ENCODE data around the gene GLCE.

The GLCE gene

DNA sequence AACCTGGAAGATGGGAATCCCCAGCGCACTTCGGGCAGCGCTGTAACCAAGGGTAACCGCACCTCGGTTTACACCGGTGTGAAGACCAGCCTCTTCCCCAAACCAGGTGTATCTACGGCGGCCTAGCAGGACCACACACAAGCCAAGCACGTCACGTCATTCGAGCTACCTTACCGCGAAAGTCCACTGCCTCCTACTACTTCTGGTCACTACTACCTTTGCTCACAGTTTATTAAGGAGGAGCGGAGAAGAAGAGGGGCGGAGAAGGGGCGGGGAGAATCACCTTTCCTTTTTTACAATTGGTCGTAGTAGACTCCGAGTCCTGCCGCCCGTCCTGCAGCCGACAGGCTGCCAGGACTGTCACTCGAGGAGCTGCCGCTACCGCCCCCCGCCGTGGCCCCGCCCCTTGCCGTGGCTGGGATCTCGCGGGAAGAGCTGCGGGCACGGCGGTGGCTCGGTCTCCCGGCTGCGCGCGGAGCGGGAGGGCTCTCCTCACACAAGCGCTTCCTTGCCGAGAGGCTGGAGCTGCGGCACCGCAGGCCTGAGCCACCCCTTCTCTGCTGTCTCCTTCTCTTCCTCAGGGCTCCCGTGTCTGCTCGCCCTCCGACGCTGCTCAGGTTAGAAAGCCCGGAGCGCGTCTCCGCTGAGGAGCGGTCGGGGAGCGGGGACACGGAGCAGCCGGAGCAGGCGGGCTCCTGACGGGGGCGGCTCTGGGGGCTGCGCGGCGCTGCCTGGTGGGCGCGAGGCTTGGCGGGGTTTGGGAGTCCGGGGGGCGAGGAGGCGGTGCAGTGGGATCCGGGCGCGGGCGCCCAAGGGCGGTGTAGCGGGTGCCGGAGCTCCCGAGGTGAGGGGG lies at the start of gene GLCE:
Gene GLCE (plus strand): TSS at position 495 of the 853 bp plus-strand sequence. CDS start 95,172 bp downstream, outside the sequence.
- H3K4me3 ChIP-seq (ENCODE audit: low read depth, low read length), result peak within 1 kb of the TSS; percentile 73

DNA sequence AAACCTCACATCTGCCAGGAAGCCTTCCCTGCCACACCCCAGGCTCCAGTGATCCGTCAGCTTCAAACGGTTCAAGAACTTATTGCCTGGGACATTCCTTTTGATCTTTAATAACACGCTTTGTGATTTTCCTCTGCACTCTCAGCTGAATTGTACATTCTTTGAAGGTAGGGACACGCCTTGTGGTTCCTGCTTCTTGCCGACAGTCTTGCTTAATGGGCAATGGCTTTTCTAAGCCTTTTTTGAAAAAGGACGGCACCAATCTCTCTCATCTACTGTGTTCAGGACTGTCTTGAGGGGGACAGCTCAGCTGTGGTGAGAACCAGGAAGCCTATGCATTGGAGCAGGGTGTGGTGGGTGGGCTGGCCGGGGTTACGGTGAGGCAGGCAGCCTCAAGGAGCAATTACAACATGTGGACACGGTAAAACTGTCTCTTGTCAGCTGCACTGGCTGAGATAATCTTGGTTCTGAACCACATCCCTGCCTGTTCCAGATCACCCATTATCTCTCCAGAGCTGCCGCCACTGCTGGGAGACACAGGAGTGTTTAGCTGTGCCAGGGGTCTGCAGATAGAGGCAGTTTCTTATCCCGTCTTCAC lies 46.0 kb upstream of the GLCE start:
- no peak overlapping the region for H3K4me3 ChIP-seq (ENCODE audit: low read depth, low read length)

GRCh38 chr15:69115031-69115430 lies 45.4 kb upstream of the GLCE start:
- no peak overlapping the region for H3K4me3 ChIP-seq (ENCODE audit: low read depth, low read length)

DNA sequence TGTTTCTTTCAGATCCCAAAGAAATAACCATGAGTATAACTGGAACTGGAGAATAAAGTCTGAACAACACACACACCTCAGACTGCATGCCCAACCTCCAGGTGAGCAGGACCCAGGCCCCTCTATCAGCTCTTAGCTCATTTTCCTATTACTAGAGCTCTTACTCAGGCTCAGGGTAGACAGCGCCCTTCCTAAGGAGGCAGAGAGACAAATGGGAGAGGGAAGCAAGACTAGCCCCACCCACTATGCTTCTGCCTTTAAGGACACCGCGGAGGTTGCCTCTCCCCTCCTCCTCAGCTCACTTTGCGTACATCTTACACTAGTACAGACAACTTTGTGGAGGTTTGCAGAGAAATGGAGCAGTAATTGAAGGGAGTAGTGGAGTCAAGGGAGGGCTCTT lies 44.0 kb upstream of the GLCE start:
- no peak overlapping the region for H3K4me3 ChIP-seq (ENCODE audit: low read depth, low read length)

DNA sequence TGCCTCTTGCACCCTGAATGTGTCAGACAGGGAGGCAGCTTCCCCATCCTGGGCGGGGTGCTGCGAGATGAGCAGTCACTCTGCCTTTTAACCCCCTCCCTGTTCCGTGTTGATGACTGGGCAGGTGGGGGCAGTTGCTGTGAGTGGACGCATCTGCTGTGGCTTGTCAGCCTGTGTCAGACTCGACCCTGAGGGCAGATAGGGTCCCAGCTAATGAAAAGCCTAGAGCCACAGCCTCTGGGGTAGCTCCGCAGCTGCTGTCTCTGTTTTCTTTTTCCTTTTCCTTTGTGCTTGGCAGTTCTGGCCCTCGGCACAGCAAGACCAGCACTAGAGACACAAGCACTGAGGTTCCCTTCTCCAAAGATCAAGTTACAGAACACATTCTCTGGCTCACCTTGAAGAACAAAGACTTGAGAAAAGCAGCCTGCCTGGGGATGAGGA lies 43.0 kb upstream of the GLCE start:
- H3K4me3 ChIP-seq (ENCODE audit: low read depth, low read length), result no peak overlapping the region

DNA sequence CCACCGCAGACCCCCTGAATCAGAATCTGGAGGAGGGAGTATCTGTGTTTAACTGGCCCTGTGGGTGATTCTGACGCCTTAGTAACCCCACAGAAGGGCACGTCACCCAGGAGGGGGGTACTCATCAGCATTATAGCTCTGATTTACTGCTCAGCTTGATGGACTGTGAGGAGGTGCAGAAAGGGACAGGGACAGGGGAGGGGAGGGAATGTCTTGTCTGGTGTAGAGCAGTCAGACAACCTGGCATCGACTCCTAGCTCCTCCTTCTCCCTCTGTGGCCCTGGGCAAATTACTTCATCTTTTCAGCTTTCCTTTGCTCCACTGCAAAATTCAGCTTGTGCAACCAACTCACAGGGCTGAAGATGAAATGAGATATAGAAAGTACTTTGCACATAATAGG lies 42.3 kb upstream of the GLCE start:
- no peak overlapping the region for H3K4me3 ChIP-seq (ENCODE audit: low read depth, low read length)

DNA sequence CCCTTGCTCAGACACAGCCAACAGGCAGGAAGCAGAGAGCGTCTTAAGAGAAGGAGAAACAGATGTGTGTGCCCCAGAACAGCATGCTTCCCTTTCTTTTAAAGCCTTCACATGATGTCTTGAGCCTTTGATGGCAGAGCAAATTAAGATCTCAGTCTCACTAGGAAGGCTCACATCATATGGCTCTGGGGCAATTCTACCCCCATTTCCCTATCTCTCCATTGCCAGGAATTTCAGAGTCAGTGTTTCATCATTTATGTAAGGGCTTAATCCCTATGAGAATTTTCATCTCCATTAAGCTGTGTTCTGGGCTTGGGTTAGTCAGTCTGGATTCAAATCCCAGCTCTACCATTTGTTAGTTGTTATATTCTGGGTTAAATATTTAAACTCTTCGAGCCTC lies 41.4 kb upstream of the GLCE start:
- H3K4me3 ChIP-seq (ENCODE audit: low read depth, low read length), result no peak overlapping the region

DNA sequence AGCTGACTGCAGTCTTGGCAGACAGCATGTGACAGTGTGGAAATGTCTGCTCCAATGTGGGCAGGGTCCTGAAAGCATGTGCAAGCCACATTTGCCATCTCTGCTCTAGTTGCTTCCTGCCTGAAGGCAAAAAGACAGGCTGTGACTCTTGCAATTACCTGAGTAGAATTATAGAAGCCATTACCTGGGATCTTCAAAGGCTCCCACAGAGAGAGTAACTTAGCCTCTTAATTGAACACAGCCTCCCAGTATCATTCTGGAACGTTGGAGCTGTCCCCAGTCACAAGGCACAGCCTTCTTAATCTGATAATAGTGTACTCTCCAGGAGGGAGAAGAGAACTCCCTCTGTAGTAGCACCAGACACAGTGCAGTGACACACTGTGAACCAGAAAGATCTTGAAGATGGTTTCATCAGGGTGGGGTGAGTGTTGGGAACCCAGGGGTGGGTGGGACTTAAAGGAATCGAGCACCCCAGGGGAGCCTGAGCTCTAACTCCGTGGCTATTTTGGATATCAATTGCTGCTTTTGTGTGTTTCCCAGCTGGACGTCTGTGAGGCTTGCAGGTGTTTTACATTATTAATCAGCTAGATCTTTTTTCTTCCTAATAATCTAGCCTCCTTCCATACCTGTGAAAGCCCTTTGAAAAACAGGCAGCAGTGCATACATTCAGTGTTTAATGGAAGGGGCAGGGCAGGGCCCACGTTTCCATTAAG lies 40.6 kb upstream of the GLCE start:
- no peak overlapping the region for H3K4me3 ChIP-seq (ENCODE audit: low read depth, low read length)

GRCh38 chr15:69120732-69121131 lies 39.7 kb upstream of the GLCE start:
- H3K4me3 ChIP-seq (ENCODE audit: low read depth, low read length), result no peak overlapping the region

GRCh38 chr15:69121198-69121828 lies 39.1 kb upstream of the GLCE start:
- no peak overlapping the region for H3K4me3 ChIP-seq (ENCODE audit: low read depth, low read length)

DNA sequence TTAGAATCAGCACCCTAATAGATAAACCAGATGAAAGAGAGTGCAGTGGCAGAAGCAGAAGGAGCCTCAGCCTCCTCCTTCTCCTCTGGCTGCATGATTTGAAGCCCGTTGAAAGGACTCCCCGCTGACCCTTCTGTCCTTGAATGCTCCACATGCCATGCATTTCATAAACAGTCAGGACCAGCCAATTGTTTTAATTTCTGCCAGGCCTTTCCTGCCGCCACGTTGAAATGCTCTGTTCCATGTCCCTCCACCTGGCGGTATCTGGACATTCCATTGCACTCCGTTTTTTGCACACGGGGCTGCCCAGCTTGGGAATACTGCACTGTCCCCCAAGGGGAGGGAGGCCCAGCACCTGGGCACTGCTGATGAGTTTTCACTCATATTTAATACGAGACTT lies 35.2 kb upstream of the GLCE start:
- H3K4me3 ChIP-seq (ENCODE audit: low read depth, low read length), result no peak overlapping the region

- H3K4me3 ChIP-seq (ENCODE audit: low read depth, low read length), result no peak overlapping the region
These were observed 34.4 kb upstream of the GLCE start for GRCh38 chr15:69126054-69126469.

GRCh38 chr15:69127306-69127705 lies 33.1 kb upstream of the GLCE start:
- H3K4me3 ChIP-seq (ENCODE audit: low read depth, low read length), result no peak overlapping the region

GRCh38 chr15:69128667-69129311 lies 31.6 kb upstream of the GLCE start:
- H3K4me3 ChIP-seq (ENCODE audit: low read depth, low read length), result no peak overlapping the region

GRCh38 chr15:69131362-69132220 lies 28.8 kb upstream of the GLCE start:
- H3K4me3 ChIP-seq (ENCODE audit: low read depth, low read length), result no peak overlapping the region

DNA sequence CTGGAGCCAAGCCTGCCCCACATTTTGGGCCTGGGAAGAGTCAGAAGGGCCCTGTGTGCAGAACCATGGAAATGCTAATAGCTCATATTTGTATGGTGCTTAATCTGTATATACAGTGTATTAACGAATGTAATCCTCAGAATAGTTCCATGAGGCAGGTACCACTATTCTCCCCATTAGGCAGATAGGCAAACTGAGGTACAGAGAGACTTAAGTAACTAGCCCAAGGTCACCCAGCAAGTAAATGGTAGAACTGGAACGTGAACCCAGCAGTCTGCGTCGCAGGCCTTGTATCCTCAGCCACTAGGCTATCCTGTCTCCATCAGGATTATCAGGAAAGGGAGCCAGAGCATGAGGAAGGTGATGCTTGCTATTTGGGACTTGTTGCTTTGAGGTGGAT lies 28.0 kb upstream of the GLCE start:
- H3K4me3 ChIP-seq (ENCODE audit: low read depth, low read length), result no peak overlapping the region

DNA sequence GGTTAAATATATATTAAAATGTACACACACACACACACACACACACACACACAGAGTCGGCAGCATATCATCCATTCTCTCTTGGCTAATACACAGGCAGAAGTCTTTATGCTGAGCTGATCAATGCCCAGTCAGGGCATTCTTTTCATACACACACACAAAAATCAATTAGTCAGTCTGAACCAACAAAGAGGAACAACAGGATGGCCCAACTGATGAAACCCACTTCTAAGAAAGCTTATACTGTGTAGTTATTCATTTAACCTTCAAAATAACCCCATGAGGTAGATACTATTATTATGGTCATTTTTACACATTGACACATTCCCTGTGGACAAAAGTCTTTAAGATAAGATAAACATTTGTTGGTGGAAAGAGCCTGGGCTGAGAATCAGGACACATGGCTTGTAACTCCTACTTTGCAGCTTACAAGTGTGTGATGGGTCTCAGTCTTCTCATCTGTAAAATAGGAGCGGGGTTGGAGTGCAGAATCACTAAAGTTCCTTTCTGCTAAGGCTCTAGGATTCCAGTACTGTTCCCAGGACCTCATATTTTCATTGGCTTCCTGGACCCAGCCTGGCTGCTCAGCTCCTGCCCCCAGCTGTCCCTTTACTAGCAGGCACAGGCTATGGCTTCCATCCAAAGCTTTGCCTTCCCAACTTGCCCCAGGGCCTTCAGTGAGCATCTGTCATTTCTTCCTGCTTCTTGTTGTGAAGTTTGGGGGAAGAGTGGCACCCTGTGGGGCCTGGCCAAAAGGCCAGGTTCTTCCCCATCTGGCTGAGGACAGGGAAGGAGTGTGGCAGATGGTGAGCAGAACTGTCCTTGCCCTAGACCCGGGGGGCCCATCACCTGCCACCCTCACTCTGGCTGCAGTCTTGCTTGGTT lies 27.2 kb upstream of the GLCE start:
- no peak overlapping the region for H3K4me3 ChIP-seq (ENCODE audit: low read depth, low read length)

DNA sequence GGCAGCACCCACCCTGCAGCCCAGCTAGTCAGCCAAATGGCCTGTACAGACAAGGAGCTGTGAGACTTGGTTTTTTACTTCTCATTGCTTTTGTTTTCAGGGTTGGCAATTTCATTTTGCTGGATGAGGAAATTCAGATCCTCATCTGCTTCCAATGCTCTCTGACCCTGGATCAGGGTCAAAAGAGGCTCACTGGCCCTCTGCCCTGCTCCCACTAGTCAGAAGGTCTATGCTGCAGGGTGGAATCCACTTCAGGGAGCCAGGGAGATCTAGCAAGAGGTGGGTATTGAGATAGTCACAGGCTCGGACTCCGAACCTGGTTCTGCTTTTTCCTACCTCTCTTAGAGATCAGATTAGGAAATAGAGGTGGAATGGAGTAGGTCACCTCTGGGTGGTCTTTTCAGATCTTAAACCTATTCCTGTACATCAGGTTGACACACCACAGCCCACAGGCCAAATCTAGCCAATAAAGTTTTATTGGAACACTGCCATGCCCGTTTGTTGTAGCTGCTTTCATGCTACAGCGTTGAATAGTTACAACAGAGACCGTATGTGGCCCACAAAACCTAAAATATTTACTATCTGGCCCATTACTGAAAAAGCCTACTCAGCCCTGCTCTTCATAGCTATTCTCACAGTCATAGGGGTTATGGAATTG lies 26.4 kb upstream of the GLCE start:
- no peak overlapping the region for H3K4me3 ChIP-seq (ENCODE audit: low read depth, low read length)
